NCI-H460 (cell line): ENCODE data around the gene THRB. TPM values are rescaled to one million over a fixed set of nuclear protein-coding genes. Genes with fewer than 3 reads are reported as not detected.
A peak's percentile ranks its signal among the peaks of the same experiment; 100 is the strongest.

Experiments used
- DNase-seq: peaks from one replicate; pipeline ENCODE4 v3.0.0-alpha.2; 2016; ENCODE audit warnings: low read depth; ENCODE audit errors: extremely low read depth
- polyA plus RNA-seq: library from polyadenylated mRNA; depleted of rRNA; stranded (reverse); fragments of >200 nt; gene quantifications from 2 replicates; pipeline ENCODE4 v1.2.3, GENCODE V29; 2014; cell fraction: nucleus; rRNA removed
- total RNA-seq: library from RNA; depleted of rRNA; stranded (reverse); fragments of >200 nt; shearing (Covaris generic); gene quantifications from 2 replicates; pipeline ENCODE4 v1.2.3, GENCODE V29; 2014; rRNA removed

THRB gene
- 1.7 and 2.8 TPM in 2 replicates for total RNA-seq
- 0.35 and 0.38 TPM in 2 replicates for polyA plus RNA-seq

GRCh38 chr3:24494618-24495325 is at the start of gene THRB:
Gene THRB, minus strand, starts transcription at chr3:24494850.
- peak; percentile 27 for DNase-seq

DNA sequence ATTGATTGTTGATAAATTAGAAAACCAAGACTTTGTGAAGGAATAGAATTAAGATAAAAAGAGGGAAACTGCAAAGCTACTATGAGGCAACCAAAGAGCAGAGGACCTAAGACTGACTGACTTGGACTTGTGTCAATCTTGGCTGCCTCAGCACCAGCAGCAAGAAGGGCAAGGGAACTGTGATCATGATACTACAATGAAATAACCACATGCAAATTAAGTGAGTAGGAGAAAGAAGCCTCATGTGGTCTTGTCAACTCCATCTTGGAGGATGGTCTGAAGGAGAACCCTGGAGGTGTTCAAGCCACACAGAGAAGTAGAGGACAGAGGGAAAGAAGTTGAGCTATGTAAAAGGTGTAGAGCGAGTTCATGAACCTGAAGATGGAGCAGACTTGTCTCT is 47.3 kb upstream of the THRB start:
- no peak for DNase-seq

- no peak for DNase-seq
Observed at GRCh38 chr3:24540821-24541220, 46.2 kb upstream of the THRB start.

DNA sequence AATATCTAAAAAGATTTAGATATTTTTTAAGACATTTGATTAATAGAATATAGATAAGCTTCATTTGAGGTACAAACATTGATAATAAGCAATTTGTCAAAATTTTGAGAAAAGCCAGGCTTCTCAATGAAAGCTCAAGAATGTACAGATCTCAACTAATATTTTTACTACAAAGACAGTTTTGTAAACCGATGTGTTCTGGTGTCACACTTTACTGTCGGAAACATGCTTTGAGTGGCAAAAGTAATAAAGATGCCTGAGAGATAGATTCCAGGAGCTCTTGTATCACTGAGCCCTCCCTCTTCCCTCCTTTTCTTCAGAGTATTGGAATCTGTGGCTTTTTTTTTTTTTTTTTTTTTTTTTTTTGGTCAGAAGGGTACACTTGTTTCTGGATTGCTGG is 45.0 kb upstream of the THRB start:
- no peak for DNase-seq

DNA sequence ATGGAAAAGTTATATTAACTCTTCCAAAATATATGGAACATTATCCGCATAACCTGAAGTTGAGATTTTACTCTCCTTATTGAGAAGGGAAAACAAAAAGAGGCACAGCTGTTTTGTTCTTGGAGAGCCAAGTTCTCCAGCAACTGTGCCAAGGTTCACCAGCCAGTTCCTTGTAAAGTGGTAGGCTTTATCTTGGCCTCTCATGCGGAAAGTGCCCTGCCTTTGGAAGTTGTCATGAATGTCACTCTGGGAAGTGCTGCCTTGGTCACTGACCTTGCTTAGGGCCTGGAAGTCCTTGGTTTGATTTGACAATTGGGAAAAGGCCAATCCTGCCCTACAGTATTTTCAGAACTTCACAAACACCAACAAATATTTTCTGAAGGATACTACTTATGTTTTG is 44.2 kb upstream of the THRB start:
- no peak for DNase-seq

GRCh38 chr3:24533561-24534193 is 39.0 kb upstream of the THRB start:
- DNase-seq = no peak

DNA sequence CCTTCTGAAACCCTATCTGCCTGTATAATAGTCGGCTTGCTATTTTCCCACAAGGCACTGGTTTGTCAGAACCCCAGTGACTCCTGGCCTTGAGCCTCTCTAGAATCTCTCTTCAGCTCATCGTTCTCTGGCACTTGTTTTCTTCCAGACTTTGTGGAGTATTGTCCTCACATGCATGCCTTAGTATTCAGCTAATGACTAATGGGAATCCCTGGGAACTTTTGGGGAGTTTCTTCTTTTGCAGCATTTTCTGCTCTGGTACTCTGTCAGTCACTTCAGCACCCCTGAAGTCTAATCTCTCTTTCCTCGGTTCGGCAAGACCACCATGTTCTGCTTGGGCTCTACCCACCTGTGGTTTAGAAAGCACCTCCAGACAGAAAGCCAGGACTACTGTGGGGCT is 35.8 kb upstream of the THRB start:
- DNase-seq = no peak

GRCh38 chr3:24529210-24529609 is 34.6 kb upstream of the THRB start:
- DNase-seq = no peak

DNA sequence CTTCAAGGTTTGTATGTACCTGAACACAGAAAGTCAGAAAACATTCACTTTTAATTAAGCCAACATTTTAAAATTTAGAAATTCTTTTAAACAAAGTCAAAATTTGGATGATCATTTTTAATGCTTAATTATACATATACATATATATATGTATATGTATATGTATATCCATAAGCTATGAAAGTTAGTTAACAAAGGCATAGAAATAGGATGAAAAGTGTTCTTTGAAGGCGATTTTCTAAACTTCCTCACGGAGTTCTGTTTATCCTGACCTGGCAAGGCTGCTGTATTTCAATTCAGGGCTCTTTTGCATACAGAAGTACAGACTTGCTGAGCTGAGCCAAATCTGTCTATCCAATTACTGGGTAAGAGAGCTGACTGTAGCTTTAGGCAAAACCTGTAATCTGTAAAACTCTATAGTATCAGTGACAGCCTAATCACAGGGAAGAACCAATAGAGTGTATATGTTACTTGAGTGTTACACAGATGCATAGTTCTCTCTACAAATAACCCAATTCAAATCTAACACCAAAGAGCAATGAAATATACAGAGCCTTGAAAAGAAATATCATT is 32.1 kb upstream of the THRB start:
- DNase-seq = no peak

DNA sequence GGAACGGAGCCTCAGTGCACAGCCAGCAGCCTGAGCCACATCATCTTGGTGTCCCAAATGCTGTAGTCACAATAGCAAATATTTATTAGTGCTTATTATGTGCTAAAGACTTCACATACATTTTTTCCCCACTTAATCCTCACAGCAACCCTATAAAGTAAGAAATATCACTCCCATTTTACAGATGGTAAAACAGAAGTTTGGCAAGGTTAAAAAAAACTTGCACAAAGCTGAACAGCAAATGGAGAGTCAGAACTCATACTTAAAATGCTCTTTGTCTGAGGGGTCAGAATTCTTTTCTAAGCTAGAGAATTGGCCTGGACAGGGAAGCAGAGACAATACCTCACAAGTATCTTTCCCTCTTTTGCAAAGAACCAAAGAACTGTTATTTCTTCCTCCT is 30.9 kb upstream of the THRB start:
- DNase-seq = no peak

GRCh38 chr3:24525022-24525421 is 30.4 kb upstream of the THRB start:
- no peak for DNase-seq

DNA sequence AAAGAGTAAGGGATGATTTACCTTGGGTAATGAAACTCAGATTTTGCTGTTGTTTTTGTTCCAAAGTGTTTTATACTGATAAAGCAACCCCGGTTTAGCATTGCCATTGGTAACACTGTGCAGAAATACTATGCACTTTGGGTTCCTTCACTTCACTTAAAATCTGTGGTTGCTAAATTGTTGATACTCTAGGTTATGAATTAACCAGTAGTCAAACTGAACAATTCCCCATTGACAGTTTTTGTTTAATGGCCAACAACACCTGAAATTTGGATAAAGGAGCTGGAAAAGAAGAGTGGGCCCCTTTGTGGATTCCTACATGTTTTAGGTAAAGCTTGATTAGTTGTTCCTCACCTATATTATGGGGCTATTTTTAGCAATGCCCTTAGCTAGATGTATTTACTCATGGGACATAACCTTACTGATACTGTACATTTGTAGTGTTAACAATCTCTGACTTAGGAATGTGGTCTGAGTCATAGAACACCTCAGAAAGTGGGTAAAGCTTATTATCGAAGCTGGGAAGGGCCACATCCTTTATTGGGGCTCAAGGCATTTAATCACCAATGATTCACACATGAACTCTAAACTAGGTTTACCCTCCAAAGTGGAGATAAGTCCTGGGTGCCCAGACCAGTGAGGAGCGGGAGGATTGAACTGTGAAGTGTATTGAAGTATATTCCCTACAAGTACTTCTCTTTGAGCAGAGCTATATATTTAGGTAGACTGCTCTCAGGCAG is 29.5 kb upstream of the THRB start:
- DNase-seq = no peak

DNA sequence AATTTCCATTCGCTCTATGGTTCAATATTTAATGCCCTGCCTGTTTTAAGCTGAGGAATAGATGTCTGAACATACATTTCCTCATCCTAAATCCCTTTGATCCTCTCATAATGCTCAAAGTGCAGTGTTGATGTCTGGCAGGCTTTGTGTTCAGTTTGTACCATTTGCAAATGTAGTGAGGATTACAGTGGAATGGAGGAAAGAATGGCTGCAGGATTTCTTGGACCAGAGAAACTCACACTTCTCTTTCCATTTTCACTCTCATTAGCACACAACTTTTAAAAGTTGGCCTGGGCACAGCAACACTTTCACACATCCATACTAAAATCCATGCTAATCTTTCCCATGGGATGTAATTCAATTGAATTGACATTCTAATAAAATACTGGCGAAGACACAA is 28.6 kb upstream of the THRB start:
- no peak for DNase-seq

DNA sequence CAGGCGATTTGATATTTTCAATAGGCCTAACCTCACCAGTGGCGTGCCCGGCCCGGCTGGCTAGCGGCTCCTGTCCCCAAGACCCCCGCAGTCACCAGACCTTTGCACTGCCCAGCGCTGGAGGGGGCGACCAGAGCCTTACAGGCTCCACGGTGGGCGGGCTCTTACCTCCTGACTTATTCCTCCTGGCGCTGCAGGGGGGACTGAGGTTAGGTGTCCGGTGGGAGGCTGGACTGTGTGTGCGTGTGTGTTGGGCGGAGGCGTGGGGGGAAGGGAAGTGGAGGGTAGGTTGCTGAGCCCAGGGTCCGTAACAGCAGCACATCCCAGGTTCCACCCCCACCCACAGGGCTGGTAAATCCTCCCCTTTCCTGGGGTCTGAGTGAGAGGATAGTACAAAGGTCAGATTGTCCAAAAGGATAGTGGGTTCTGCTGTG is 27.5 kb upstream of the THRB start:
- DNase-seq = no peak

DNA sequence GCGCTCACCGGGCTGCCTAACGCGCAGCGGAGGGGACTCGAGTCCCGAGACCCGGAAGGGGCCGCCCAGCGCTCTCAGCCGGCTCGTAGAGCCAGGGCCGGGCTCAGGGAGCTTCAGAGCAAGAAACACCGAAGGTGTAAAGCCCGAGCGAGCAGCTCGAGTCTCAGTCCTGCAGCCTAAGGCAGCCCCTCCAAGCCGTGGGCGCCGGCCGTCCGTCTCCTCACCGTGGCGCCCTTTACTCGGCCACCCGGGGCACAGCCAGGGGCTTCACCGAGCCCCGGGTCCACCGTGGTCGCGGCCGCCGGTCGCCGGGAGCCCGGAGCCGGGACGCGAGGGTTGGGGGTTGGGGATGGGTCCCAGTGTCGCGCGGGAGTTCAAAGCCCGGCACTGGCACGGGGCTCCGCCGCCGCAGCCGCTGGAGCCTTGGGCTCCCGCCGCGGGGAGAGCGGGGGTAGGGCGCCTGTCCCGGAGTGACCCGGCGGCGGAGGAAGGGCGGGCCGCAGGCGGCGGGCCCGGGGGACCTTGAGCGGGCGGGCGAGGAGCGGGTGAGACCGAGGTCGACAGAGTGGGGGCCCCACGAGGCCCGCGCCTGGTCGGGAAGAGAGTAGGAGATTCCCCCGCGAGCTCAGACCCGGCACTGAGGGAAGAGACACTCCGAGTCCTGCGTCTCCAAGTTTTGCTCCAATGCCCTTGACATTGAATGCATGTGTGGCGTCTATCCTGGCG is 26.9 kb upstream of the THRB start:
- DNase-seq = no peak

- DNase-seq = no peak
Observed at GRCh38 chr3:24520976-24521419, 26.3 kb upstream of the THRB start.

- no peak for DNase-seq
Observed at GRCh38 chr3:24520101-24520495, 25.4 kb upstream of the THRB start.

GRCh38 chr3:24519368-24520100 is 24.9 kb upstream of the THRB start:
- no peak for DNase-seq

- DNase-seq = no peak
Observed at GRCh38 chr3:24518990-24519367, 24.3 kb upstream of the THRB start.

DNA sequence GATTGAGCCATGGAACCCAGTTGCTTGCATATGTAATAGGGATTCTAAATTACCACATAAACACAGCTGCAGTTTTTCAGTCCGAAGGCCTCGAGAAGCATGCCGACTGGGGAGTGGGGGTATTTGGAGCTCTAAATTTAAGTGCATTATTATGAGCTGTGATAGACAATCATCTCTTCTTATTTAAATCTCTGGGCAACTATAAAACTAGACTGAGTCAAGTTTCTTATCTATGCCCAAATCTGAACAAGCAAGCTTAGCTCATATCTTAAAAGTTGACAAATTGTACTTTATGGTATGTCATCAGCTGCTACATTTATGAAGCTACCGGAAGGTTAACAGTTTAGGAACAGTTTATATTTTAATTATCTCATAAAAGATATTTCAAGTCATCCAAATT is 19.5 kb upstream of the THRB start:
- no peak for DNase-seq
